HG03025 (cell line): ENCODE results near the gene CFLAR.
"Not testable (repeated sequence)": the region's sequence is repeated elsewhere in the genome, so short reads cannot be mapped to it uniquely, and the experiment has no call there.

Source experiments
- ATAC-seq: cut with Tn5 transposase; IDR thresholded peaks from one replicate; pipeline ENCODE4 v1.9.1; 2021; ENCODE audit warnings: mild to moderate bottlenecking, moderate library complexity; ENCODE audit not compliant: unreplicated experiment, low FRiP score

CFLAR gene

DNA sequence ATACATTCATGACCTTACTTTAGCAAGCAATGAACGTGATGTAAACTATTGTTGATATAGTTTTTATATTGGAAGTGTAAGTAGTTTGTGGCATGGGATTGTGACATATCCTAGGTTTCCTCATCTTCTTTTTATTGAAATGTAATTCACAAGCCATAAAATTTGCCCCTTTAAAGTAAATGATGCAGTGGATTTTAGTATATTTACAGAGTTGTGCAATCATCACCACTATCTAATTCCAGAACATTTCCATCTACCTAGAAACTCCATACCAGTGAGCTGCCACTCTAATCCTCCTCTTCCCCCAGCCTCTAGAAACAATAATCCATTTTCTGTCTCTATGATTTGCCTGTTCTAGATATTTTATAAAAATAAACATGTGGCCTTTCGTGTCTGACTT, 56.3 kb downstream of the CFLAR start:
- no peak for ATAC-seq

DNA sequence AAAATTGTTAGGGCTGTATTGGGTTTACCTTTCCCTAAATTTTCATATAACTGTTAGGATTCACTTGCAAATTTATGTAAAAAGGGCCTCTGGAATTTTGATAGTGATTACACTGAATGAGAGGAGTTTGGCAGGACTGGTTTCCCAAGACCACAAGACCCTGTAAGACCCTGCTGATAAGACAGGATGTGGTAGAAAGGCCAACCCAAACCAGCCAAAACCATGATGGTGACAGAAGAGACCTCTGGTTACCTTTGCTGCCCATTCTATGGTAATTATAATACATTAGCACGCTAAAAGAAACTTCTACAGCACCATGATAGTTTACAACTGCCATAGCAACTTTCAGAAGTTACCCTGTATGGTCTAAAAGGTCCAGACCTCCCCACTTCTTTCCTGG, 58.7 kb downstream of the CFLAR start:
- ATAC-seq: no peak

DNA sequence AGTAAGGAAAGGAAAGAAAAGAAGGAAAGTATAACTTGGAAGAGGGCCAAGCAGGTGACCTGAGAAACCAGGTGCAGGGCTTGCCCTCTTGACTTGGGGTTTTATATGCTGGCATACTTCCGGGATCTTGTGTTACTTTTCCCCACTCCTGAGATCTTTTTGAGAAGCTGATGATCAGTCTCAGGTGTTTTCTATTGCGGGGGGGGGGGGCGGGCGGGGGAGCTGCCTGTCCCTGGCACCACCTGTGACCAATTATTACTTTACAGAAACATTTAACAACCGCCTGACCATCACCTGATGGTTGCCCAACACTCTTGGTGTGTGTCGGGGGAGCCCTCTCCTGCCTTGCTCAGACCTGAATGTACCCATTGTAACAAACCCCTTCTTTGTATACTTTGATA, 60.1 kb downstream of the CFLAR start:
- no peak for ATAC-seq

DNA sequence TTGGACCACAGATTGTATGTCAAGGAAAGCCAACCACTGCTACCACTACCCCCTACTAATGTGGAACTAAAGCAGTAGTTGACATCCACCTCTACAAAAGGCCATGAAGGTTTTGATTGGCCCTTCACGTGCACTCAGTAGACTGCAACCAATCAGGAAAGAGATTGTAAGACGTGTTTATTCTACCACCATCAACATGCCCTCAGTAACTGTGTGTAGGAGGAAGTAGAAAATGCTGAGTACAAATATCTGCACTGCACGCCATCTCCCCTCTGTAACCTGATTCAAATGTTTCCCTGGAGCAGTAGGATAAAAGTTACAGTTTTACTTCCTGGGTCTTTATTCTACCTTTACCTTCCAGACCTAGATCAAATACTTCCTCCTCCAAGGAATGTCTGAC, 64.0 kb downstream of the CFLAR start:
- ATAC-seq: no peak

DNA sequence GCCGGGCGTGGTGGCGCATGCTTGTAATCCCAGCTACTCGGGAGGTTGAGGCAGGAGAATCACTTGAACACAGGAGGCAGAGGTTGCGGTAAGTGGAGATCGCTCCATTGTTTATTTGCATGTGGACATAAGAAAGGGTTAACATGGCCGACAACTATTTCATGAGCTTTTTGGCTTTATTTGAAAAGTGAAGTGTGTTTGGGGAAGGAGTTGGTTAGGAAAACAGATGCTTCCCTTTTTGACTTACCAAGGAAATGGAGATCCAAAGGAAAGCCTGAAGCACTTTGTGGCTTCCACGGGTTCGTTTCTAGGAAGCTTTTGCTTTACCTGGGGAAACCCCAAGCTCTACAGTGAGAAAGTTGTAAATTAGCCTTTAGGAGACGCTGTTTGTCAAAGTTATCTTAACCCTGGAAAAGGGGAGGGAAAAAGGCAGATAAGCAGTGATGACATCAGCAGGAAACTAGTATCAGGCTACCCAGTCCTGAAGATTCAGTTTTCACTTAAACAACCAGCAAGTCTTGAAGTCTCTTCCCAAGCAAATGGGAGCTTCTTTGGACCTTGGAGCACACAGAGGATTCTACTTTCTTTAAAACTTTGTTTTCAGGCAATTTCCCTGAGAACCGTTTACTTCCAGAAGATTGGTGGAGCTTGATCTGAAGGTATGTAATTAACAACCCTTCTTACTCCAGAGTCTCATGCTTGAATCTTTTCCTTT, 66.8 kb downstream of the CFLAR start, which contains the start of gene CASP10:
CASP10 (plus strand) TSS at position 492 of the 715 bp plus-strand sequence. CDS start 2,637 bp downstream, outside the sequence.
- ATAC-seq: peak; percentile 71

DNA sequence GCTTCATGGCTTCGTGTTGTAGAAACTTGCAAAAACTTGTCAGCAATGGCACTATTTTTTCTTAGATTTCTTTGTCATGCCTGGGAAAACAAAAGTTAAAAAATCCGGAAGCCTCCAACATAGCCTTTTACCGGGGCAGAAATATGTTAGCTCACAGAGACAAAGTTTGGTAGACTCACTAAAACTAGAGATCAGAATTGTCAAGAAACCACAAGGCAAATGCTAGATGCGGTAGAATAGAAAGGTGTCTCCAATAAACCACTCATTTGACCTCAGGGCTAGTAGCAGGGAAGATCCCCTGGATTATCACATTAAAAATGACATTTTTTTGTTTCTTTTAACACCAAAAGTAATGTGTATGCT, 67.4 kb downstream of the CFLAR start:
- no peak for ATAC-seq

DNA sequence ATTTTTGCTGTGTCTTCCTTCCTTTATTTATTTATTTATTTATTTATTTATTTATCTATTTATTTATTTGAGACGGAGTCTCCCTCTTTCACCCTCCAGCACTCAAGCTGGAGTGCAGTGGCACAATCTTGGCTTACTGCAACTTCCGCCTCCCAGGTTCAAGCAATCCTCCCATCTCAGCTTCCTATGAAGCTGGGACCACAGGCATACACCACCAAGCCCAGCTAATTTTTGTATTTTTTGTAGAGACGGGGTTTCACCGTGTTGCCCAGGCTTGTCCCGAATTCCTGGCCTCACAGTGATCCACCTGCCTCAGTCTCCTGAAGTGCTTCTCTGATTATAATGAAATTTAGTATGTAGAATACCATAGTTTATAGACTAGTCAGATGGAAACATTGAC, 67.9 kb downstream of the CFLAR start:
- not testable (repeated sequence) for ATAC-seq

DNA sequence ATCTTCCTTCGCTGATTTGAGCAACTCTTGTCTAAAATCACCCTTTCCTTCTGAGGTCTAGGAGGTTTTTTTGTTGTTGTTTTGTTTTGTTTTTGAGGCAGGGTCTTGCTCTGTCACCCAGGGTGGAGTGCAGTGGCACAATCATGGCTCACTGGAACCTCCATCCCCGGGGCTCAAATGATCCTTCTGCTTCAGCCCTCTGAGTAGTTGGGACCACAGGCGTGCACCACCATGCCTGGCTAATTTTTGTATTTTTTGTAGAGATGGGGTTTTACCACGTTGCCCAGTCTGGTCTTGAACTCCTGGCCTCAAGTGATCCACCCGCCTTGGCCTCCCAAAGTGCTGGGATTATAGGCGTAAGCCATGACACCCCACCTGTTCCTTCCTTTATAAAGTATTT, 68.3 kb downstream of the CFLAR start:
- ATAC-seq: not testable (repeated sequence)

DNA sequence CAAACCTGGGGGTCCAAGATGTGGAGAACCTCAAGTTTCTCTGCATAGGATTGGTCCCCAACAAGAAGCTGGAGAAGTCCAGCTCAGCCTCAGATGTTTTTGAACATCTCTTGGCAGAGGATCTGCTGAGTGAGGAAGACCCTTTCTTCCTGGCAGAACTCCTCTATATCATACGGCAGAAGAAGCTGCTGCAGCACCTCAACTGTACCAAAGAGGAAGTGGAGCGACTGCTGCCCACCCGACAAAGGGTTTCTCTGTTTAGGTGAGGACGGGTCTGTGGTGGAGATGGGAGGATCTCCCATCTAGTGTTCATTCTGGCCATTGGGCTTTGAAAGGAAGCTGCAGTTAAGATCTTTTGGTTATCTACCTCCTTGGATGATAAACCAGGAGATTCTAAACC, 69.9 kb downstream of the CFLAR start:
- ATAC-seq: no peak

DNA sequence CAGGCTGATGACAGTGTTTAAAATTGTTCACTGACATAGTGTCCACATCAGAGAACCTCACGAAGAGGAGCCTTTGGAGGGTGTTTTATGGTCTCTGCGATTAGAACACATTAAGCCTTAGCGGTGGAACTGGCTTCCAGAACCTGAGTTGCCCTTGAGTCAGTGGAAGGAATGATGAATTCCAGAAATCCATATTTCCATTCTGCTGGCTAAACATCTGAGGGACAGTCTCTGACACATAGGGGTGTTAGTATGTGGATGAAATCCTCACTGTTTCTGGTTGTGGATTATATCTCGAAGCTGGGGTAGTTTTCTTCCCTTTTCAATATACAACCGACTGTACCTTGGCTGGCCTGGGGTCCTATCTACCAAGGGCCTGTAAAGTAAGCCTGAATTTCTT, 71.0 kb downstream of the CFLAR start:
- no peak for ATAC-seq

DNA sequence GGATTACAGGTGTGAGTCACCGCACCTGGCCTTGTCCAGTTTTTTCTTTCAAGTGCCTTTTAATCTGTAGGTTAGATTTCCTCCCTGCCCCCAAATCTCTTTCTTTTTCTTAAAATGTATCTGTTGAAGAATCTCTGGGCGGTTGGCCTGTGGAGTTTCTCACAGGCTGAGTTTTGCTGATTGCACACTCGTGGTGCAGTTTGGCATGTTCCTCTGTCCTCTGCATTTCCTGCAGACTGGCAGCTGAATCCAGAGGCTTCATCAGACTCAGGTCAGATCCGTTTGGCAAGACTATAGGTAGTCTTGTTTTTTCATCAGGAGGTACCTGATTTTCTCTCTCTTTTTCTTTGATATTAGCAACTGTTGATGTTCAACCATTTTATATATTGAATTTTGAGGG, 72.5 kb downstream of the CFLAR start:
- no peak for ATAC-seq

DNA sequence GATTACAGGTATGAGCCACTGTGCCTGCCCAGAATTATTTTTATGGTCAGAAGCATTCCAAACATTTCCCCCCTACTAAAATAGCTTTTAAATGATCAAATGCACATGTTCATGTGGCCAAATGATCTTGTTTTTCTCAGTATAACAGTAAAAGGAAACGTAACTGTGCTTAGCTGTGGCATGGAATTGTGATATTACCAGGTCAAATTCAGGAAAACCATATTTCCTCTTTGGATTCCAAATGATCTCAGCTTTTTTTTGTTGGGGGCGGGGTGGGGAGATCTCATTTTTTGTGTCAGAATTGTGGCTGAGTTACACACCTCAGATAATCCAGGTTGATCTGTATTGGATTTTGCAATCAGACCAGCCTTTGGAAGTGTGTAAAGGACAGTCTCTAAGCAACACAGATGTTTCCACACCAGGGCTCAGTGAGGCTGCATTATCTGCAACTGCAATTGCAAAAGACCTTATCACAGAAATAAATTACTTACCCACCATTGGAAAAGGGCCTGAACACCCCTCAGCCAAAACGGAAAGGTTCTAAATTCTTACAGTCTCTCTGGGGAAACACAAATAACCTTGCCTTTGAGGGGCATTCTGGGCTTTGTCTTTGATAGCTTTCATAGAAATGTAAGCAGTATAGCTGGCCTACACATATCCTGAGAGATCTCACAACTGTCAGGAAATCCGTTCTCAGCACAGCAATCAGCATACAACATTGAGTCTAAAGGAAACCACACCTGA, 75.3 kb downstream of the CFLAR start:
- no peak for ATAC-seq

DNA sequence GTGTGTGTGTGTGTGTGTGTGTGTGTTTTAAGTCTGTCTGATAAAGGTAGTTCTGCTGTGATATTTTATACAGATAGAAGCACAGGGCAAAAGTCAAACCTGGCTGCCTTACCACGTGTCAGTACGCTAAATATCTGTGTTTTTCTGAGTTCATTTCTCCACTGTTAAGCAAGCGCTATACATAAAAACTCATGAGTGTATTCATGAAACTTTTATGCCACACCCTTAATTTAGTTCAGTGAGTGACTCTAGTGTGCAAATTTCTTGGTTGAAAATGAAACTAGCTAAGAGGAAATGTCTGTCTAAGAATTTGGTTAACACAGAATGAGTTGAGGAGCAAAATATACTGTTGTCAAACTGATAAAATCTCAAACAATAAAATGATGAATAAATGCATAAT, 78.1 kb downstream of the CFLAR start:
- ATAC-seq: peak; percentile 89

DNA sequence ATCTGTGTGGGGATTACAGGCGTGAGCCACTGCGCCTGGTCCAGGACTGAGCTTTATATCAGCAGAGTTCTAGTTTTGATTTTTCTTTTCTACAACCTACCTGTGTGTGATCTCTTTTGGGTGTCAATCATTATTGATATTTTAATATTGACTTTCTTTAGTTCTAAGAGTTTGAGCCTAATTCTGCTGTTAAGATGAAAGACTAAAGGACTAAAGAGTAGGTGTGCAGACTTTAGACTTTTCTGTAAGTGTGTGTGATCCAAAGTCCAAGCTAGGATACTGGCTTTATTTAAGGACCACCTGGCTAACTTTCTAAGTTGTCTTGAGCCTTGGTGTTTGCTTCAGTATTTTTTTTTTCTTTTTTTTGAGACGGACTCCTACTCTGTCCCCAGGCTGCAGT, 79.4 kb downstream of the CFLAR start:
- ATAC-seq: no peak

DNA sequence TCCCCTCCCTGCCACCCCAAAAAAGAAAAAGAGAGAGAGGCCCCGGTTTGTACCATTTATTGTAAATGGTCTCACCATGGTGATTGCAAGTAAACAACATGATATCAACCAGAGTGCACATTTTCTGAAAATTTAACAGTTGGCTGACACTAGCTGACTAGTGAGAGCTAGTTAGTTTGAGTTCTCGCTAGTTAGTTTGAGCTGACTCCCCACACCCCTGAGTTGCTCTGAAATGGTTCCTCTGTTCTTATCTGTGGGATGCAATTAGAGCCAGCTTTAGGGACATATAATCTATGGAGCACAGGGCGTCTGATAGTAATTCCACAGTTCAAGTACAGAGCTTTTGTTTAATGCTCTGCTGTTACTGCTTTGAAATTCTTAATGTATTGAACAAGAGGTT, 80.0 kb downstream of the CFLAR start:
- no peak for ATAC-seq

DNA sequence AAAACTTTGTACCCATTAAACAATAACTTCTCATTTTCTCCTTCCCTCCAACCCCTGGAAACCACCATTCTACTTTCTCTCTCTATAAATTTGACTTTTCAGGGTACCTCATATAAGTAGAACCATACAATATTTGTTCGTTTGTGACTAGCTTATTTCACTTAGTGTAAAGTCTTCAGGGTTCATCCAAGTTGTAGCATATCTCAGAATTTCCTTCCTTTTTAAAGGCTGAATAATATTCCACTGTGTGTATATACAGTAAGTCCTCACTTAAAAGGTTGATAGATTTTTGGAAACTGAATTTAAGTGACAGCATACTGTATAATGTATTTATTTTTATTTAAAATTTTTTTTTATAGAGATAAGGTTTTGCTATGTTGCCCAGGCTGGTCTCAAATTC, 80.8 kb downstream of the CFLAR start:
- ATAC-seq: no peak

DNA sequence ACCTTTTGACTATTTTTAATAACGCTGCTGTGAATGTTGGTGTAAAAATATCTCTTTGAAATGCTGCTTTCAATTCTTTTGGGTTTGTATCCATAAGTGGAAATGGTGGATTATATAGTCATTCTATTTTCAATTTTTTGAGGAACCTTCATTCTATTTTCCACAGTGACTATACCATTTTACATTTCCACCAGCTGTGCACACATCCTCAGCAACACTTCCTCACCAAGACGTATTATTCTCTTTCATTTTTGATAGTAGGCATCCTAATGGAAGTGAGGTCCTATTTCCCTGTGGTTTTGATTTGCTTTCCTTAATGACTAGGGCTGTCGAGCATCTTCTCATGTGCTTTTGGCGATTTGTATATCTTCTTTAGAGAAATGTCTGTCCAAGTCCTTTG, 81.8 kb downstream of the CFLAR start:
- ATAC-seq: no peak

DNA sequence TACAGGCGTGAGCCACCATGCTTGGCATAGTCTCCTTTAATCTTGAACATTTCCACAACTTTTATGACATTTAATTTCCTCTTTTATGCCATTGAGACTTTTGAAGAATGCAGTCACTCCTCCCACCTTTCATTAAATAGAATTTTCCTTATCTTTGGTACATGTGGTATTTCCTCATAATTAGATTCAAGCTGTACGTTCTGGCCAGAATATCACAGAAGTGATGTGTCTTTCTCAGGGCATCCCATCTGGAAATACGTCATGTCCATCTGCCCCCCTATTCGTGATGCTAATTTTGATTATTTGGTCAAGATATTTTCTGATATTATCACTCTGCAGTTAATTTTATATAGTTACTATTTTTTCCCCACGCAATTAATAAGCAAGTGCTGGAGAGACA, 83.9 kb downstream of the CFLAR start:
- no peak for ATAC-seq

DNA sequence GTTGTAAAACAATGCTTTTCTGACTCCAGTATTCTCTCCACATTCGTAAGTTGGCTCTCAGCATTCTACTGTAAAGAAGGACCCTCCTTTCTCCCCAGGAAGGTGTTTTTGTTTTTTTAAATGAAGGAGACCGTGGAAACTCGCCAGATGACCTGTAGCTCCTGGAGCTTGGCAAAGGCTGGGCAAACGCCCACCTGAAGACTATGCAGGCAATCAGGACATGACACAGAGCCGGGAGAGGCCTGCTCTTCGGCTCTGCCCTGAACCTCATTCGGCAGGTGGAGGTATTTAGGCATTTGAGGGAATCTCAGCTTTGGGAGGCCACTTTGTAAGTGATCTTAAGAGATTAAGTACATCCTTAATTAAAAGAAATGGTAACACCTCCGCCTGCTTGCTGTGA, 84.4 kb downstream of the CFLAR start:
- ATAC-seq: no peak

DNA sequence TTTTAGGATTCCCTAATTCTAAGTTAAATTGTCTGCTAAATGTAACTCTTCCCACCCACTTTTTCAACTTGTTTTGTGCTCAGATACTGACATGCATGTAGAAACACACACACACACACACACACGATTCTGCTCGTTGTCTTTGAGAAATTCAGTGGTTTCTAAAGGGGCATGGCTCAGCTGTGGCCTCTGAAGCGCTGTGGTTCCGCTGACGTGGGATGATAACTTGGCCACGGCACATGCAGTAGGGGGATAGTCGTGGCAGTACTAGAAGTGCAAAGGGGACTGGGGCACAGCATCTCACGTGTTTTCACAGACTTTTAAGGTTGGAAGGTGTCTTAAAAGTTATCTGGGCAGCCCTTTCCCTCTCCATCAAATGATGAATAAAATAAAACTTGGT, 85.4 kb downstream of the CFLAR start:
- no peak for ATAC-seq

DNA sequence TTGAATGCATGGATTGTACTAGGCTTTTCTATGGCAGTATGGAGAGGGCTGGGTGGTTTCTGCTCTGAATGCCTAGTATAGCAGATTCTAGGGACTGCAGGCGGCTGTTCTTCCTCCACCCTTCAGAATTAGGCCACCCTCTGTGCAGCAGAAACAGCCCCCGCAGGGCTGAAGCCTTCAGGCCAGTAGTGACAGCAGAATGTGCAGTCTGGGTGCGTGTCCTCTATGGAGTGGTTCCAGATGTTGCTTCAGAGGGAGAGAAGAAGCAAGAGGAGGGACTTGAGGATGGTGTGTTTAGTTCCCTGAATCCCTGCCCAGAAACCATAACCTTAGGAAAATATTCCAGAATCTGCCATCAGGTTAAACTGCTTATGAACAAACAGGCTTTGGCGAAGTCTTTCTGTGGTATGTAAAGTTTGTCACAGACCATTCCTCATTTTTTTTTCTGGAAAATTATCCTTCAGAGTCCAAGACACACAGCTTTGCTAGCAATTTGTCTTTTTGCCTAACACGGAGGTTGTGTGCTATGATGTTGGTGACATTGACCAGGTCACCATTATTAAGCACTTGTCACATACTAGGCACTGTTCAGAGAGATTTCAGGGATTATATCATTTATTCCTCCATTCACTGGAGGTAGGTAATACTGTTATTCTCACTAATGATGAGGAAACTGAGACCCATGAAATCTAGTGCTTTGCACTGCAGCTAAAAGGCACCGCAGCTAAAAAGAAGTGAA, 88.1 kb downstream of the CFLAR start:
- no peak for ATAC-seq
